ENCODE results near the gene GRK5.

DNA sequence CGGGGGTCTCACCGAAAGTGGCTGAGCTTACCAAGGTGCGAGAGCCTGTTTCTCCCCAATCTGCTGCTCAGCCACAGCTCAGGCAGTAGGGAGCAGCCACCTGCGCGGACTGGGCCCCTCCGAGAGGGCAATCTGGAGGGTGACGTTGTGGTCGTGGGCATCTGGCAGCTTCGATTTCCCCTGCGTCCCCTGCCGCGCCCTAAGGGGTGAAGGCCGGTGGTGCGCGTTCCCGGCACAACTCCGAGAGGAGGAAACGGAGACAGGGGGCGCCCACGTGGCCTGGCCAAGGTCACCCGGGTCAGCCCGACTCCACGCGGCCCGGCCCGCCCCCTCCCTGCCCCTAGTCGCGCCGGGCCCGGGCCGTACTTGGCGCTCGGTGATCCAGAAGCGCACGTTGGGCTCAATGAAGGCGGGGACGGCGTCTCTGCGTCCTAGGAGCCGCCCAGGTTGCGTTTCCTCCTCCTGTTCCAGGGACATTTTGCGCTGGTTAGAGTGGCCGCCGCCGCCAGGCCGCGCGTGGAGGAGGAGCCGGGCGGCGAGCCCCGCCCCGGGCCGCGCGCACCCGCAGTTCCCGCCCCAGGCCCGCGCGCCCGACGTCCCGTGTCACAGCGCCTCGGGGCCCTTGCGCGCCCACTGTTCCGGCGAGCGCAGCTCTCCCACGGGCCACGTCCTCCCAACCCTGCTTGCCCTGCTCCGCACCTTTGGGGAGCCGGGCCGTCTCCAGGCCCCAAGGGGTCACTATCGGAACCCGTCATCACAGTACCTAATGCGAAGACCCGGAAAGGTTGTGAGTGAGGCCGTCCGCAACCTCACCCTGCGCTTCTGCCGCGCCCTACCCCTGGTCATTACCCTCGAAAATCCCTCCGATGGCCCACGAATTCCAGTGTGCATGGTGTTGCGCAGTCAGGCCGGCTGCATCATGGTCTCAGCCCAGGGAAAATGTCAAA, 41.9 kb upstream of the GRK5 start, which contains the start of gene SFXN4:
- no peak for TF ChIP-seq EZH2 (IDR thresholded peaks at IDR 0.05; ENCODE audit: borderline replicate concordance, low read length)
- TF ChIP-seq, protein P1, sequence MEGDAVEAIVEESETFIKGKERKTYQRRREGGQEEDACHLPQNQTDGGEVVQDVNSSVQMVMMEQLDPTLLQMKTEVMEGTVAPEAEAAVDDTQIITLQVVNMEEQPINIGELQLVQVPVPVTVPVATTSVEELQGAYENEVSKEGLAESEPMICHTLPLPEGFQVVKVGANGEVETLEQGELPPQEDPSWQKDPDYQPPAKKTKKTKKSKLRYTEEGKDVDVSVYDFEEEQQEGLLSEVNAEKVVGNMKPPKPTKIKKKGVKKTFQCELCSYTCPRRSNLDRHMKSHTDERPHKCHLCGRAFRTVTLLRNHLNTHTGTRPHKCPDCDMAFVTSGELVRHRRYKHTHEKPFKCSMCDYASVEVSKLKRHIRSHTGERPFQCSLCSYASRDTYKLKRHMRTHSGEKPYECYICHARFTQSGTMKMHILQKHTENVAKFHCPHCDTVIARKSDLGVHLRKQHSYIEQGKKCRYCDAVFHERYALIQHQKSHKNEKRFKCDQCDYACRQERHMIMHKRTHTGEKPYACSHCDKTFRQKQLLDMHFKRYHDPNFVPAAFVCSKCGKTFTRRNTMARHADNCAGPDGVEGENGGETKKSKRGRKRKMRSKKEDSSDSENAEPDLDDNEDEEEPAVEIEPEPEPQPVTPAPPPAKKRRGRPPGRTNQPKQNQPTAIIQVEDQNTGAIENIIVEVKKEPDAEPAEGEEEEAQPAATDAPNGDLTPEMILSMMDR (conservative IDR thresholded peaks at IDR 0.05 in 1 of 2, IDR thresholded peaks at IDR 0.05 in 1 of 2; ENCODE audit: extremely low read depth in 1 of 2, insufficient read depth in 1 of 2, low read depth in 1 of 2, low read length in 2 of 2) = no peak

All from mammary epithelial cell (primary cell).